GM23338 (cell line): ENCODE data around the gene GPR156. TPM values are rescaled to one million over a fixed set of nuclear protein-coding genes. Genes with fewer than 3 reads are reported as not detected.

Experiments
- ATAC-seq: fragments of 200-7000 bp; cut with Tn5 transposase; 3 replicates; pipeline ENCODE4 v1.9.1; 2020
- DNase-seq: peaks from one replicate; pipeline ENCODE4 v3.0.0-alpha.2; 2015; ENCODE audit warnings: low spot score
- H2AFZ ChIP-seq: fragments of 200-600 bp; sonication (generic); 2 replicates; pipeline ENCODE4 v1.8.0; 2016; ENCODE audit warnings: antibody characterized with exemption, mild to moderate bottlenecking, moderate library complexity
- H3F3A ChIP-seq: fragments of 200-600 bp; sonication (generic); replicated peaks from 2 replicates; pipeline ENCODE4 v1.8.0; 2017; ENCODE audit warnings: antibody characterized with exemption, mixed run types, low read depth
- H3K27ac ChIP-seq: fragments of 200-600 bp; sonication (generic); 2 replicates; pipeline ENCODE4 v1.6.1; 2016; ENCODE audit warnings: low read depth
- H3K27me3 ChIP-seq: fragments of 200-600 bp; sonication (generic); 2 replicates; pipeline ENCODE4 v1.8.0; 2016; ENCODE audit warnings: mild to moderate bottlenecking, mixed run types, moderate library complexity; ENCODE audit not compliant: insufficient read depth
- H3K36me3 ChIP-seq: fragments of 200-600 bp; sonication (generic); 2 replicates; pipeline ENCODE4 v1.8.0; 2016; ENCODE audit warnings: mild to moderate bottlenecking; ENCODE audit not compliant: insufficient read depth
- H3K4me1 ChIP-seq: fragments of 200-600 bp; sonication (generic); 2 replicates; pipeline ENCODE4 v1.8.0; 2016; ENCODE audit warnings: mild to moderate bottlenecking, moderate library complexity; ENCODE audit not compliant: insufficient read depth
- H3K4me2 ChIP-seq: fragments of 200-600 bp; sonication (generic); 2 replicates; pipeline ENCODE4 v1.7.1; 2017; ENCODE audit warnings: mixed run types
- H3K4me3 ChIP-seq: fragments of 200-600 bp; sonication (generic); 2 replicates; pipeline ENCODE4 v1.6.1; 2016; ENCODE audit warnings: mixed run types
- H3K79me2 ChIP-seq: fragments of 200-600 bp; sonication (generic); replicated peaks from 2 replicates; pipeline ENCODE4 v1.8.0; 2017; ENCODE audit warnings: mild to moderate bottlenecking; ENCODE audit not compliant: insufficient read depth
- H3K9me2 ChIP-seq: fragments of 200-600 bp; sonication (generic); 2 replicates; pipeline ENCODE4 v1.8.0; 2017; ENCODE audit not compliant: insufficient read depth
- H4K20me1 ChIP-seq: fragments of 200-600 bp; sonication (generic); replicated peaks from 2 replicates; pipeline ENCODE4 v1.8.0; 2017; ENCODE audit warnings: mild to moderate bottlenecking; ENCODE audit not compliant: insufficient read depth
- H3K27ac Mint-ChIP-seq: 2 replicates; pipeline ENCODE4 v1.8.0; 2020; ENCODE audit warnings: inconsistent platforms, mild to moderate bottlenecking, moderate library complexity, mixed read lengths
- H3K27me3 Mint-ChIP-seq: 3 replicates; pipeline ENCODE4 v1.8.0; 2022; ENCODE audit warnings: low read depth, mild to moderate bottlenecking, moderate library complexity, mixed read lengths, inconsistent platforms; ENCODE audit not compliant: insufficient read depth, poor library complexity
- H3K36me3 Mint-ChIP-seq: 3 replicates; pipeline ENCODE4 v1.8.0; 2021; ENCODE audit warnings: low read depth, mild to moderate bottlenecking, inconsistent platforms, moderate library complexity, mixed read lengths
- H3K4me1 Mint-ChIP-seq: 3 replicates; pipeline ENCODE4 v1.8.0; 2020; ENCODE audit warnings: mild to moderate bottlenecking, inconsistent platforms, mixed read lengths
- H3K4me3 Mint-ChIP-seq: 3 replicates; pipeline ENCODE4 v1.8.0; 2021; ENCODE audit warnings: moderate library complexity, mild to moderate bottlenecking, inconsistent platforms, mixed read lengths
- H3K9me3 Mint-ChIP-seq: 3 replicates; pipeline ENCODE4 v1.8.0; 2020; ENCODE audit warnings: moderate library complexity, mild to moderate bottlenecking, inconsistent platforms, mixed read lengths
- CTCF ChIP-seq, 2 experiments: fragments of 200-600 bp in 1 of 2; sonication (generic) in 1 of 2; conservative IDR thresholded peaks; 2 replicates each; pipeline versions ENCODE4 v1.5.1 to v1.6.1; 2016 to 2017; ENCODE audit warnings: antibody characterized with exemption in 2 of 2, low read depth in 2 of 2, mild to moderate bottlenecking in 2 of 2, moderate library complexity in 1 of 2
- ETS1 ChIP-seq: IDR thresholded peaks from 2 replicates; pipeline ENCODE4 v1.6.1; 2016; ENCODE audit warnings: antibody characterized with exemption
- EZH2phosphoT487 ChIP-seq: fragments of 200-600 bp; sonication (generic); IDR thresholded peaks from one replicate; pipeline ENCODE4 v1.8.1; 2018; ENCODE audit warnings: antibody characterized with exemption; ENCODE audit not compliant: unreplicated experiment
- ZNF114 ChIP-seq: fragments of 250-450 bp; sonication (Bioruptor Pico); IDR thresholded peaks from 2 replicates; pipeline ENCODE4 v1.5.0; 2020; ENCODE audit warnings: mild to moderate bottlenecking, moderate library complexity
- ZNF331 ChIP-seq: fragments of 250-450 bp; sonication (Bioruptor Pico); IDR thresholded peaks from 2 replicates; pipeline ENCODE4 v1.5.0; 2020; ENCODE audit warnings: low read depth, mild to moderate bottlenecking, moderate library complexity
- ZNF462 ChIP-seq: fragments of 250-450 bp; sonication (Bioruptor Pico); IDR thresholded peaks from 2 replicates; pipeline ENCODE4 v1.5.0; 2020; ENCODE audit warnings: mild to moderate bottlenecking, moderate library complexity
- polyA plus RNA-seq: library from polyadenylated mRNA; unstranded; fragments of >200 nt; fragmentation: Nextera tagmentation; extraction: Ambion mirVana; gene quantifications from 2 replicates; pipeline ENCODE4 v1.2.1, GENCODE V29; 2016
- total RNA-seq: library from RNA; depleted of rRNA; stranded (reverse); fragments of >200 nt; shearing (Covaris generic); gene quantifications from 2 replicates; pipeline ENCODE4 v1.2.3, GENCODE V29; 2014

The GPR156 gene
- total and polyA plus RNA-seq, 2 experiments from 2014 or later, result 0.50 to 2.5 TPM

- no peaks in the 10 kb centered on the region for H3K36me3 Mint-ChIP-seq
- DNase-seq (no peak), ATAC-seq (no peak)
- H3K9me3 Mint-ChIP-seq, result no peaks in the 10 kb centered on the region
- no peak overlapping the region for H2AFZ ChIP-seq
- no peak overlapping the region for H3K4me3 ChIP-seq
- peaks cover 12% of the 10 kb centered on the region for H3K4me1 Mint-ChIP-seq
- no peaks in the 10 kb centered on the region for H3F3A ChIP-seq
- H3K4me3 Mint-ChIP-seq, result no peak overlapping the region
- no peak overlapping the region for H3K27ac ChIP-seq
- no peaks in the 10 kb centered on the region for H4K20me1 ChIP-seq
- H3K27me3 Mint-ChIP-seq, result peaks cover 2% of the 10 kb centered on the region
- H3K36me3 ChIP-seq, result no peaks in the 10 kb centered on the region
- H3K27ac Mint-ChIP-seq, result no peak overlapping the region
- no peak overlapping the region for H3K4me2 ChIP-seq
- peaks cover 10% of the 10 kb centered on the region for H3K4me1 ChIP-seq
- no peaks in the 10 kb centered on the region for H3K27me3 ChIP-seq
- TF ChIP-seq ZNF331 (CRISPR knock-in tag) (no peak), EZH2phosphoT487 (no peak), CTCF (conservative IDR thresholded peaks at IDR 0.05; ENCODE audit: low read depth in 2 of 2) (peak in 1 of 2 experiments; percentile 38; a peak in 1 of 4 replicates), ETS1 (no peak), ZNF462 (no peak), ZNF114 (CRISPR knock-in tag) (no peak)
- H3K79me2 ChIP-seq, result no peaks in the 10 kb centered on the region
- H3K9me2 ChIP-seq, result no peaks in the 10 kb centered on the region
Measured at GRCh38 chr3:120181632-120182031, 103.4 kb downstream of the GPR156 start.
